Stimulated activated CD4-positive, alpha-beta T cell treated with anti-CD3 and anti-CD28 coated beads, Interleukin-1b, Interleukin-23, amount 100 ng/mL, for 24 hours (primary cell): Measurements from ENCODE around the gene EVA1A.

ENCODE experiments used
- DNase-seq, 4 experiments: peaks; one replicate each; pipeline ENCODE4 v3.0.0-alpha.2; 2020; ENCODE audit warnings: low read depth in 4 of 4, low spot score in 1 of 4

EVA1A gene

GRCh38 chr2:75560768-75561565 lies at the start of gene EVA1A:
Gene EVA1A, minus strand, starts transcription at chr2:75560939. Its CDS starts 42,799 bp downstream, at chr2:75518140.
- DNase-seq: no peak

GRCh38 chr2:75609937-75610508 lies 49.3 kb upstream of the EVA1A start:
- DNase-seq: no peak

GRCh38 chr2:75609334-75609689 lies 48.6 kb upstream of the EVA1A start:
- DNase-seq: no peak

GRCh38 chr2:75608684-75609333 lies 48.1 kb upstream of the EVA1A start:
- peak; percentile 9 to 32 (median 30) for DNase-seq

- no peak for DNase-seq
Measured at GRCh38 chr2:75607988-75608683, 47.4 kb upstream of the EVA1A start.

GRCh38 chr2:75607400-75607798 lies 46.7 kb upstream of the EVA1A start:
- DNase-seq: no peak

GRCh38 chr2:75606761-75607399 lies 46.1 kb upstream of the EVA1A start:
- no peak for DNase-seq

- DNase-seq: no peak
Measured at GRCh38 chr2:75605770-75606529, 45.2 kb upstream of the EVA1A start.

- no peak for DNase-seq
Measured at GRCh38 chr2:75604484-75604883, 43.7 kb upstream of the EVA1A start.

- DNase-seq: no peak
Measured at GRCh38 chr2:75603477-75603876, 42.7 kb upstream of the EVA1A start.

GRCh38 chr2:75602724-75603342 lies 42.1 kb upstream of the EVA1A start:
- no peak for DNase-seq

GRCh38 chr2:75600461-75601011 lies 39.8 kb upstream of the EVA1A start:
- DNase-seq: no peak

GRCh38 chr2:75598589-75599155 lies 37.9 kb upstream of the EVA1A start:
- DNase-seq: no peak

- no peak for DNase-seq
Measured at GRCh38 chr2:75597949-75598348, 37.2 kb upstream of the EVA1A start.

GRCh38 chr2:75596784-75597183 lies 36.0 kb upstream of the EVA1A start:
- DNase-seq: no peak

- DNase-seq: no peak
Measured at GRCh38 chr2:75595541-75596395, 35.0 kb upstream of the EVA1A start.

GRCh38 chr2:75594596-75594995 lies 33.9 kb upstream of the EVA1A start:
- DNase-seq: no peak

- no peak for DNase-seq
Measured at GRCh38 chr2:75592888-75593287, 32.1 kb upstream of the EVA1A start.

GRCh38 chr2:75592030-75592429 lies 31.3 kb upstream of the EVA1A start:
- no peak for DNase-seq
